ENCODE results near the gene SUB1.

The SUB1 gene

GRCh38 chr5:32646061-32646969, 61.0 kb downstream of the SUB1 start:
- no peak for DNase-seq

- DNase-seq, result no peak
Measured at GRCh38 chr5:32651088-32651487, 65.7 kb downstream of the SUB1 start.

- no peak for DNase-seq
Measured at GRCh38 chr5:32651638-32652037, 66.3 kb downstream of the SUB1 start.

Measured in NCI-H510A treated with DMSO at 0.1 percent for 48 hours (cell line).